Fibroblast of peridontal ligament (primary cell): ENCODE results near the gene IGFBP5.

Experiments
- DNase-seq: peaks from one replicate; pipeline ENCODE4 v3.0.0-alpha.2; 2010; ENCODE audit errors: extremely low read depth

IGFBP5 gene

GRCh38 chr2:216643986-216644659, 51.2 kb downstream of the IGFBP5 start:
- DNase-seq, result no peak

DNA sequence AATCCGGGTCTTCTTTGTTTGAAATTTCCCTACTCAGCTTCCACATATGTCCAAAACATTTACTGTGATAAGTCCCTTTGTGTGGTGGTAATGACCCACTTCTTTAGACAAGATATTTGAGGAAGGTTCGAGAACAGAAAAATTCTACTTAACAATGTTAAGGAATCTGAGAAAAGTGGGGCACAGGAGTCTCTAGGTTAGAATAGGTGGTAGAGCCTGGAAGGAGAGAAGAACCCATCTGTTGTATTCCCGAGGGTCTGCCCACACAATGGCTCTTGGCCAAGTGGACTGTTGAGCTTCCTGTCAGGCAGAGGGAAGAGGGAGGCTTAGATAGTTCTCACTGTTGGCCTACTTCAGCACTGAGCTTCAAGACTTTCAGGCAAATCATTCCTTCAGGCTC, 57.9 kb downstream of the IGFBP5 start:
- no peak for DNase-seq

GRCh38 chr2:216636551-216637450, 58.5 kb downstream of the IGFBP5 start:
- no peak for DNase-seq

GRCh38 chr2:216635701-216636550, 59.4 kb downstream of the IGFBP5 start:
- DNase-seq, result no peak

GRCh38 chr2:216635171-216635570, 60.2 kb downstream of the IGFBP5 start:
- no peak for DNase-seq

DNA sequence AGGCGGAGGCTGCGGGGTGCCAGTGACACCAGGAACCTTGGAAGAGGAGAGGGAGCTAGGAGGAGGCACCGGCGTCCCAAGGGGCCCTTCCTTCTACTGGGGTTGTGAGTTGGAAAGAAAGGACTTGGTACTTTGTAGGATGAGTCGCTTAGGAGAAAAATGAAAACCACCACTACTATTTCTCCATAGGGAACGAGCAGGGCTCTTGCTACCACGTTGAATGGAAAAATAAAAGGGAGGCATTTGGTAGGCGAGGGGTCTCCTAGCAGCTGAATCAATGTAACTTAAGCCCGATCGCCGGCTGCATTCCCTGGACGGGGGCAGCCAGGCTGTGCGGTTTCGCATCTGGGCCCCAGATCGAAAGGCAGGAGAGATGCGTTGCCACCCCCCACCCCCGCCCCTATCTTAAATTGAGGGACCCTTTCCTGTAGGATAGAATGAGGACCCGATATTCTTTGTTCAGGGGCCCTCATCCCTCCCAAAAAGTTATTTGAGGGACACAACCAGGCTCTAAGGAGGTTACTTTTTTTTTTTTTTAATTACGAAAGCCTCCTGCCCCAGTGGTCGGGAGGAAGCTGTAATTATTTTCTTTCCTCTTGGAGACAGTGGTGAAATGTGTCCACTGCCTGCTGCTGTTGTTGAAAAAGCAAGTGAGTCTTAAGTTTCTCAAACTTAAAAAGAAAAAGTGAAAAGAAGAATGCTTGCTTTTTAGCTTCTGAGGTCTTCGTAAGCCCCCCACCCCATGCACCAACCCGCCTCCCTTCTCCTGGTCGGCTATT, 60.8 kb downstream of the IGFBP5 start:
- DNase-seq, result no peak

DNA sequence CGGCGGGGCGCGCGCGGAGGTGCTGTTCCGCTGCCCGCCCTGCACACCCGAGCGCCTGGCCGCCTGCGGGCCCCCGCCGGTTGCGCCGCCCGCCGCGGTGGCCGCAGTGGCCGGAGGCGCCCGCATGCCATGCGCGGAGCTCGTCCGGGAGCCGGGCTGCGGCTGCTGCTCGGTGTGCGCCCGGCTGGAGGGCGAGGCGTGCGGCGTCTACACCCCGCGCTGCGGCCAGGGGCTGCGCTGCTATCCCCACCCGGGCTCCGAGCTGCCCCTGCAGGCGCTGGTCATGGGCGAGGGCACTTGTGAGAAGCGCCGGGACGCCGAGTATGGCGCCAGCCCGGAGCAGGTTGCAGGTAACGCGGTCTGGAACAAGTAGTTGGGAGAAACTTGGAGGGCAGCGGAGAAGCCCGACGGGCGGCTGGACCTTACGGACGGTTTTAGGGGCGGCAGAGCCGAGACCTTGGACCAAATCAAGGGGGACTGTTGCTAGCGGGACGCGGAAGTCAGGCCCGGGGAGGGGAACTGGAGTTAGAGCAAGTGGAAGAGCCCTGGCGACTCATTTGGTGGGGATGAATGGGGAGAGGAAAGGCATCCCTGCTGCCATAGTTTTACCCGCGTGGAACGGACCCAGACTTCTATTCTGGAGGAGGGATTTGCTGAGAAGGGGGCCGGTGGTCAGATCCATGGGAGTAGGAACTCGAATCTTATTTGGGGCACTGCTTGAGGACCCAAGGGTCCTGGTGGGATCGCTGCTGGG, 61.6 kb downstream of the IGFBP5 start:
- DNase-seq, result no peak

GRCh38 chr2:216632952-216633615, 62.3 kb downstream of the IGFBP5 start, which contains the start of gene IGFBP2:
Gene IGFBP2, plus strand, starts transcription at chr2:216633420. Its CDS starts 104 bp downstream, at chr2:216633524.
- DNase-seq, result no peak

GRCh38 chr2:216632346-216632951, 62.9 kb downstream of the IGFBP5 start:
- DNase-seq, result no peak

DNA sequence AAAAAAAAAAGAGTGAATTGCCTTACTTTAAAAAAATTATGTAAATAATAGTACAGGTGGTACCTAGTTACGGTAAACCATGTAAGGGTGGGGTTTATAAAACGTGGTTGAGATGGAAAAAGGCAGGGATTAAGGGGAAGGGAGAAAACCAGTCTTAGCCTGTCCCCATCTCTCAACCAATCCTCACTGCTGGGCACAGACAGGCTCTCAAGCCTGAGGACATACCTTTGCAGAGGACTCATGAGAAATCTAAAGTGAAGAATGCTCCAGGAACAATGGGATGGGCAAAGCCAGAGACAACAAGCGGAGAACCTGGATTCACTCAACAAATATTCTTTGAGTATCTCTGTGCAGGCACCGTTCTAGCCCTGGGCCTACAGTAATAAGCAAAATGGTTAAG, 65.6 kb downstream of the IGFBP5 start:
- DNase-seq, result no peak

DNA sequence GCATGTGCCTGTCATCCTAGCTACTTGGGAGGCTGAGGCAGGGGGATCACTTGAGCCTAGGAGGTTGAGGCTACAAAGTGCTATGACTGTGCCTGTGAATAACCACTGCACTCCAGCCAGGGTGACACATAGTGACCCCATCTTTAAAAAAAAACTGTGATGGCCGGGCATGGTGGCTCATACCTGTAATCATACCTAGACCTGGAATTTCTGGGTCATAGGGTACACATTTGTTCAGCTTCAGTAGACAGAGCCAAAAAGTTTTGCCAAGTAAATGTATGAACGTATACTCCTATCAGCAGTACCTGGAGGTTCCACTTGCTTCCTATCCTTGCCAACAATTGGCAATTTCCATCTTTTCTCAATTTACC, 68.5 kb downstream of the IGFBP5 start:
- no peak for DNase-seq

DNA sequence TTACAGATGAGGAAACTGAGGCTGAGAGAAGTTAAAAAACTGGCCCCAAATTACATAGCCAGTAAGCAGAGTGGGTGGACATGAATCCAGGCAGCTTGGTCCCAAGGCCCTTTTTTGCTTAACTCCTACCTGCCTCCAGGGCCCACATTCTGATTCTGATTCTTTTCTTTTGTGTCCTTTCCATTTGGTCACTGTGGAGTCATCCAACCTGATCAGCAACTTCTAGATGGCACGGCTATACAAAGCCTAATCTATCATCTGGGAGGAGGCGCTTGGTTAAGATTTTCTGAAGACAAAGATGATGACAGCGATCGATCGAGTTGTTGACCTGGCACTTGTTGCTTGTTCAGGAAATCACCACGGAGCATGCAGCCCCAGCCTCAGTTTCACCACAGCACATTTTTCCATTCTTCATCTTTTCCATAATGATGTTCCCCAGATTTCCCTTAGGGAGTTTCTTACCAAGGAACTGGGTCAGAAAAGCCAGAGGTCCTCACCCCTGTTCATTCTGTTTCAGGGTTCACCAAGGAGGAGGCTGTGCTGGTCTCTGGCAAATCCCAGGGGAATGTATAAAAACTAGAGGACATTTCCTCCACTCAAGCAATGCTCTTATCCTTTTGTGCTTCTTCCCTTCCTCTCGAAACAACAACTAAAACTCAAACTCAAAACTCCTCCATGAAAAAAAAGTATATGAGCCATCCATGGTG, 69.0 kb downstream of the IGFBP5 start:
- DNase-seq, result no peak

DNA sequence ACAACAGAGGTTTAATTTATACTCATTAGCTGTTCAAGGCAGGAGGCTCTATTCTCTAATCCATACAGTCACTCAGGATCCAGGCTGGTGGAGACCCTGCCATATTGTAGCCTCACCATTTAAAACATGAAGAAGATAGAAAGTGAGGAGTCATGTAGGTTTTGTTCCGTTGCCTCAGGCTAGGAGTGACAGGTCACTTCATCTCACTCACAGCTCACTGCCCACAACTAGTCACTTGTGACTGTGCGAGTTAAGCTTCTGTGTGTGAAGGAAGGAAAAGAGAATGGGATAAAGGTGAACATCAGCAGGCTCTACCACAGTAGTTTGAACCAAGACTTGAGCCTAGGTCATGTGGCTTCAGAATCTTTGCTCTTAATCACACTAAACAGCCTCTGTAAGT, 71.1 kb downstream of the IGFBP5 start:
- no peak for DNase-seq

GRCh38 chr2:216622526-216622925, 72.8 kb downstream of the IGFBP5 start:
- no peak for DNase-seq
